Motor neuron (in vitro differentiated cells): ENCODE measurements around the gene CCL20. TPM values are rescaled to one million over a fixed set of nuclear protein-coding genes. Genes with fewer than 3 reads are reported as not detected.
"Not testable (repeated sequence)": the region's sequence is repeated elsewhere in the genome, so short reads cannot be mapped to it uniquely, and the experiment has no call there.

ENCODE experiments used
- ATAC-seq, 8 experiments: fragments of 200-7000 bp; cut with Tn5 transposase; replicated peaks in 6 of 8; 2 replicates each; pipeline ENCODE4 v1.8.0; 2021; ENCODE audit warnings: mild to moderate bottlenecking in 8 of 8, moderate library complexity in 8 of 8
- H3K27ac ChIP-seq, 2 donors: fragments of 250-450 bp; sonication (Bioruptor Pico); 2 replicates each; pipeline ENCODE4 v1.9.0; 2021; ENCODE audit warnings: antibody characterized with exemption in 2 of 2, mild to moderate bottlenecking in 2 of 2, moderate library complexity in 1 of 2
- H3K4me1 ChIP-seq, 2 donors: fragments of 250-450 bp; sonication (Bioruptor Pico); replicated peaks in 1 of 2; 2 replicates each; pipeline ENCODE4 v1.6.1; 2021; ENCODE audit warnings: antibody characterized with exemption in 2 of 2, mild to moderate bottlenecking in 2 of 2, moderate library complexity in 1 of 2
- H3K4me3 ChIP-seq, 5 donors: fragments of 250-450 bp; sonication (Bioruptor Pico); 2 replicates each; pipeline ENCODE4 v1.9.0; 2021; ENCODE audit warnings: antibody characterized with exemption in 5 of 5, mild to moderate bottlenecking in 5 of 5, moderate library complexity in 4 of 5
- WGBS, 10 experiments: fragments of 450-650 bp; shearing (Covaris generic); methylation state at CpG; one replicate each; pipeline ENCODE4 v1.0.0; 2022; 5-methylcytosine and 5-hydroxymethylcytosine counted together
- in situ Hi-C, 9 experiments: fragments of 400-800 bp; cut with MboI; loops; one replicate each; pipeline ENCODE4 v1.15.0; 2021; ENCODE audit warnings: low sequenced_read_pairs in 9 of 9, low pct_unique_long_range_greater_than_20kb in 2 of 9; ENCODE audit not compliant: unreplicated experiment in 9 of 9
- total RNA-seq, 8 experiments: library from RNA; unstranded; fragments of 300-600 nt; gene quantifications; 2 replicates each; pipeline versions ENCODE4 v1.2.3 to v1.2.4, GENCODE V29; 2022

Gene CCL20
- total RNA-seq, 8 experiments from 2014 or later: 0.16 to 0.38 TPM; not detected in 6

DNA sequence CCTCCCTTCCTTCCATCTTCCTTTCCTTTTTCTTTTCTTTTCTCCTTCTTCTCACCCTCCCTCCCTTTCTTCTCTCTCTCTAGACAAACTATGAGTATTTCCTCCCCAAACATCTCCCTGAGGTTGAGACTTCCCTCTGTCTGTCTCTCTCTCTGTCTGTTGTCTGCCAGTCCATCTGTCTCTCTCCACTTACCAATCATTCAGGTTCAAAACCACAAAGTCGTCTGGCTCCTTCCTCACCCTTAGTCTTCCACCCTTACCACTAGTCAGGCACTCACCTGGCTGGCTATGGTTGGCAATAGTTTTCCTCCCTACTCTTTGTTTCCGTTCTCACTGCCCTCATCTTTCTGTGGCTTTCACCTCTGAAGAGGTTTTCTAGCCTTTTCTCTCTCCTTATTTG is 12.9 kb downstream of the CCL20 start:
- Histone ChIP-seq H3K27ac (no peak overlapping the region), H3K4me1 (no peaks in the 10 kb centered on the region), H3K4me3 (no peak overlapping the region)
- WGBS, 10 experiments: 0 to 42% (median 33%) methylated on average over 1 to 2 of the region's 2 CpGs; no CpG with 5 or more reads in 4 of the 10 experiments
- ATAC-seq: no peak
- in situ Hi-C loops: no loop called here

DNA sequence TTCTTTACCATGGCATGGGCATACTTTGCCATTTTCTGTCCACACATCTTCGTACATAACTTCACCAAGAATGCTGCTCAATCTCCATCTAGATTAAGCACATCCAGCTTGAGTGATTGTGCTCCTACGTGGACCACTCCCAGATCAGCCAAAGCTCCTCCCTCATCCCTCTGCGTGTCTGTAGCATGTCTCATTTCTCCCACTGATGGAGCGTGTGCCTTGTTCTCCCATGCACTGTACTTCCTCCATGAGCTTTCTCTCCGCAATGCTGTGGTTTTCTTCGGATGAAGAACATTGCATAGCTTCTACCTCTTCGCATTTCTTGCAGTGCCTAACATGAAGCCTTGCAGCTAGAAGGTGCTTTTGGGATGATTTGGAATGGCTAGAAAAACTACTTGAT is 13.5 kb downstream of the CCL20 start:
- 60 to 100% (median 94%) methylated on average over 1 to 6 of the region's 7 CpGs; no CpG with 5 or more reads in 2 of the 10 experiments for WGBS, 10 experiments
- H3K4me3 ChIP-seq: no peak overlapping the region
- H3K27ac ChIP-seq: no peak overlapping the region
- H3K4me1 ChIP-seq: no peaks in the 10 kb centered on the region
- no peak for ATAC-seq
- in situ Hi-C loops: no loop called here

DNA sequence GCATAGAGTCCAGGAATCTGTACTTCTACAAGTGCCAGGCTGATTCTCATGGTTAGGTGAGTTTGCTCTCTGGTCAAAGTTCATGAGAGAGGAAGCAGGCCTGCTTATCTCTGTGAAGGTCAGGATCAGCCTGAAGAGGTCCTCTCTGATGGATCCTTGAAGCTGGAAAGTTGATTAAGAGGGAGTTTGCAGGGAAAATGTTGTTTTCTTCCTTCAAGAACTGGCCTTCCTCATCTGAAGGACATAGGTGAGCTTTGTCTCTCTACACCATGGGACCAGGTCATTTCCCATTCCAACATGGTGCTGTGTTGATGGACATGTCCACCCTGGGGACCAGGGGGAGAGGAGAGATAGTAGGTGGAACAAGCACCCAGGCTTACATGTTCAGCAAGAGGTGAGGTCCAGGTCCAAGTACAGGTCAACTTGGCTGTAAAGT is 14.9 kb downstream of the CCL20 start:
- H3K4me1 ChIP-seq: no peaks in the 10 kb centered on the region
- H3K4me3 ChIP-seq: no peak overlapping the region
- in situ Hi-C loops: no loop called here
- no peak for ATAC-seq
- no peak overlapping the region for H3K27ac ChIP-seq

DNA sequence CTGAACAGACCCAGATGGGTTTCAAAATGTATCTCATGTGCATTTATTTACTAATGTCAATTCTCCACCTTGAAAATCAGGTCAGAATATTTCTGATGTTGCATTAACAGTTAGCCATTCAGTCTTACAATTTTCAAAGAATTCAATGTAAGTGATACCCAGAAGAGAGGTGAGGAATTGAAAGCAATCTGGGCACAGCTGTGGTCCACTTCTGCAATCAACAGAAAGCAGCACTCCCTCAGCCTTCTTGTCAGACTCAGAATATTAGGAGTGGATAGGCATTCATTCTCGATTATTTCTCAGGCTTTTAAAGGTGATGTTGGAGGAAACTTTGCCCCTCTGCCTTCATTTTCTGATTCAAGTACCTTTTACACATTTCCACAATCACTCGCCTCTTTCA is 15.7 kb downstream of the CCL20 start:
- in situ Hi-C loops: no loop called here
- H3K4me3 ChIP-seq: no peak overlapping the region
- H3K4me1 ChIP-seq: no peaks in the 10 kb centered on the region
- 47 to 86% (median 67%) methylated on average over 1 to 2 of the region's 2 CpGs; no CpG with 5 or more reads in 1 of the 10 experiments for WGBS, 10 experiments
- no peak for ATAC-seq
- no peak overlapping the region for H3K27ac ChIP-seq

DNA sequence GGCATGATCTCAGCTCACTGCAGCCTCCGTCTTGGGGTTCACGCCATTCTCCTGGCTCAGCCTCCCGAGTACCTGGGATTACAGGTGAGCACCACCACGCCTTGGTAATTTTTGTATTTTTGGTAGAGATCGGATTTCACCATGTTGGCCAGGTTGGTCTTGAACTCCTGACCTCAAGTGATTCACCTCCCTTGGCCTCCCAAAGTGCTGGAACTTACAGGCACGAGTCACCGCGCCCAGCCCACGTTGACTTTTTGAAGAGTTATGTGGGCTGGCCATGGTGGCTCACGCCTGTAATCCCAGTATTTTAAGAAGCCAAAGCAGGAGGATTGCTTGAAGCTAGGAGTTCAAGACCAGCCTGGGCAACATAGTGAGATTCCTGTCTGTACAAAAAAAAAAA is 20.8 kb downstream of the CCL20 start:
- H3K4me1 ChIP-seq: no peaks in the 10 kb centered on the region
- in situ Hi-C loops: no loop called here
- WGBS, 10 experiments: 50 to 95% (median 85%) methylated on average over 1 to 9 of the region's 10 CpGs; no CpG with 5 or more reads in 1 of the 10 experiments
- no peak overlapping the region for H3K4me3 ChIP-seq
- H3K27ac ChIP-seq: no peak overlapping the region
- no peak for ATAC-seq

DNA sequence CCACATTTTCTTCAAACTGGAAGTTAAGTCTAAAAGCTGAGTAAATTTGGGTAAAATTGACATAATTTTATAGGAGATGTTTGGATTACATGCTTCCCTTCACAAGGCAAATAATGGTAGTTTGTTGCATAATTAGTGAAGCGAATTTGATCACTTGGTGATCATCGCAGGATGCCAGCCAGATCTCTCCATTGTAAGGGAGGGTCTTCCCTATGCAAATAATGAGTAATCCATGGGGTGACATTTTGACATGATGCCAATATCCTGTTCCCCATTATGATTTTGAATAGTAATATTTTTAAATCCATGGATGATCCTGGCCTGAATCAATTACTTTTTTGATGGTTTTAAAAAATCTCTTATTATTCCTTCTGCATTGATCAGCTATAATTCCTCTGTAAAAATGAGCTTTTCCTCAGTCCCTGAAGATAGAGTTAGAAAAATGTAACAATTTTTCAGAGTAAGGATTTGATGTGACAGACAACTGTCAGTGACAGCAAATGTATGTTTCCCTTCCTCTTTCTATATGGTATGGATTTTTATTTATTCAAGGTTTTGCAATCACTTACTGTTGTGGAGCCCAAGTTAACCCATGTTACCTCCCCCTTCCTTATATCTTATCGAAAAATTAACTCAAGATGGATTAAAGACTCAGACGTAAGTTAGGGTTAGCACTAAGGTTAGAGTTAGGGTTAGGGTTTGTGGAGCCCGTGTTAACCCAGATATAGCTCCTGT is 21.4 kb downstream of the CCL20 start:
- ATAC-seq: no peak
- H3K4me3 ChIP-seq: no peak overlapping the region
- 63 to 100% (median 85%) methylated on average over 2 to 5 of the region's 5 CpGs for WGBS, 10 experiments
- H3K4me1 ChIP-seq: no peaks in the 10 kb centered on the region
- no peak overlapping the region for H3K27ac ChIP-seq
- in situ Hi-C loops: no loop called here

DNA sequence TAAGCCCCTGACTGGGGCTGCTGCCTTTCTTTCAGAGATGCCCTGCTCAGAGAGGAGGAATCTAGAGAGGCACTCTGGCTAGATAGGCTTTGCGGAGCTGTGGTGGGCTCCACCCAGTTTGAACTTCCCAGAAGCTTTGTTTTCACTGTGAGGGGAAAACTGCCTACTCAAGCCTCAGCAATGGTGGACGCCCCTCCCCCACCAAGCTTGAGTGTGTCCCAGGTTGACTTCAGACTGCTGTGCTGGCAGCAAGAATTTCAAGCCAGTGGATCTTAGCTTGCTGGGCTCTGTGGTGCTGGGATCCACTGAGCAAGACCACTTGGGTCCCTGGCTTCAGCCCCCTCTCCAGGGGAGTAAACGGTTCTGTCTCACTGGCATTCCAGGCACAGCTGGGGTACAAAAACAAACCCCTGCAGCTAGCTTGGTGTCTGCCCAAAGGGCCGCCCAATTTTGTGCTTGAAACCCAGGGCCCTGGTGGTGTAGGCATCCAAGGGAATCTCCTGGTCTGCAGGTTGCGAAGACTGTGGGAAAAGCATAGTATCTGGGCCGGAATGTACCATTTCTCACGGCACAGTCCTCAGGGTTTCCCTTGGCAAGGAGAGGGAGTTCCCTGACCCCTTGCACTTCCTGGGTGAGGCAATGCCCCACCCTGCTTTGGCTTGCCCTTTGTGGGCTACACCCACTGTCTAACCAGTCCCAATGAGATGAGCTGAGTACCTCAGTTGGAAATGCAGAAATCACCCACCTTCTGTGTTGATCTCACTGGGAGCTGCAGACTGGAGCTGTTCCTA is 25.9 kb downstream of the CCL20 start:
- H3K4me3 ChIP-seq, in situ Hi-C loops, H3K4me1 ChIP-seq, H3K27ac ChIP-seq: not testable (repeated sequence)
- 40 to 100% (median 79%) methylated on average over 1 to 5 of the region's 7 CpGs; no CpG with 5 or more reads in 3 of the 10 experiments for WGBS, 10 experiments
- ATAC-seq: peak in 2 of 8 experiments; percentile 43 to 50

DNA sequence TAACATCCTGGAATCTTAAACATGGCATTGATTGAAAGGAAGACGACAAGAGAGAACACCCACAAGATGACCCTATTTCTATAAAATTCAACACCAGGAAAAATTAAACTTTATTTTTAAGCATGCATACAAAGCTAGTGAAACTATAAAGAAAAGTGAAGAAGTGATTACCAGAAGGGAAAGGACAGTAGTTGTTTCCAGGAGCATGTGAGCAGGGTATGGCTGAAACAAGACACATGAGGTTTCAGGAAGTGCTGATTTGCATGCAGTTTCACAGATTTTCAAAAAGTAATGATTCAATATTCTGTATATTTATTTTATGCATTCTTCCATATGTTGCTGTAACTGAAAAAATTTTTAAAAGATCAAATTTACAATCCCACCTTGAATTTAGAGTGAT is 33.2 kb downstream of the CCL20 start:
- WGBS, 10 experiments: 38 to 100% (median 100%) methylated on average over 1 of the region's 1 CpG; no CpG with 5 or more reads in 1 of the 10 experiments
- Histone ChIP-seq H3K4me1 (peaks cover 0 to 9% of the 10 kb centered on the region in 2 donors), H3K27ac (no peak overlapping the region), H3K4me3 (no peak overlapping the region)
- in situ Hi-C loops: no loop called here
- no peak for ATAC-seq

DNA sequence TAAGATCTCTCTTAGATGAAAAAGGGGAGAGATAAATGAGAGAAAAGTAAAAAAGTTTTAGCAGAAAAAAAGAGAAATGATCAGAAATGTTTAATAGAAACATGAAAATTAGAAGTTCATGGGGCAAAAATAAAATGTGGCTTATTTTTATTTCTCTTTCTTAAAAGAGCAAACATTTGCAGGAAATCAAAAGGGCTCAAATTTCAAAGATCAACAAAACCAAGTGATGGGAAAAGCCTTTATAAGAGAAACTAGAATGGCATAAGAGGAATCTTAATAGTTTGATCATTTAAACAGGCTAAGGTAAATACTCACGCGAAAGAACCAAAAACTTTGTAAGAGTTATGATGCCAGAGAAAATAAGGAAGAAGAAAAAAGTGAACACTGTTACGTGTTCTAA is 34.5 kb downstream of the CCL20 start:
- Histone ChIP-seq H3K4me3 (no peak overlapping the region), H3K4me1 (peaks cover 0 to 9% of the 10 kb centered on the region in 2 donors), H3K27ac (no peak overlapping the region)
- no peak for ATAC-seq
- 20 to 71% (median 55%) methylated on average over 3 of the region's 3 CpGs for WGBS, 10 experiments
- in situ Hi-C loops: no loop called here

DNA sequence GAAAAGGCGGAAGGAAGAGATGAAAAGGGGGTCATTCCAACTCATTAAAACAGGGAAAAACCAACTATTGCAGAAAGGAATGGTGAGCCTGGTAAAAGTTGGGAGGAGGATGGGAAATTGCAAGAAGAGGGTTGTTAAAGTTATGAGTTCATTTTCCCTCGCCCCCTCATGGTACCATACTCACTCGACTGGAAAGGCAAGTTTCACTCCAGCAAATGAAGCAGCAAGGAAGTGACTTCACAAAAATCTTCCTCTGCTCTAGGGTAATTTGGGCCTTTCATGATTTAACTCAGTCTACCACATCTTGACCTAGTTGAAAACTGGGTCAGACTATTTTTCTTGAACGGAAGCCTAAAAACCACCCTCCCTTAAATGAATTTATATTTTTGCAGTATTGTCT is 34.9 kb downstream of the CCL20 start:
- 73 to 100% (median 88%) methylated on average over 2 to 4 of the region's 4 CpGs for WGBS, 10 experiments
- H3K4me1 ChIP-seq: peaks cover 0 to 9% of the 10 kb centered on the region in 2 donors
- in situ Hi-C loops: no loop called here
- no peak overlapping the region for H3K4me3 ChIP-seq
- no peak overlapping the region for H3K27ac ChIP-seq
- ATAC-seq: no peak

DNA sequence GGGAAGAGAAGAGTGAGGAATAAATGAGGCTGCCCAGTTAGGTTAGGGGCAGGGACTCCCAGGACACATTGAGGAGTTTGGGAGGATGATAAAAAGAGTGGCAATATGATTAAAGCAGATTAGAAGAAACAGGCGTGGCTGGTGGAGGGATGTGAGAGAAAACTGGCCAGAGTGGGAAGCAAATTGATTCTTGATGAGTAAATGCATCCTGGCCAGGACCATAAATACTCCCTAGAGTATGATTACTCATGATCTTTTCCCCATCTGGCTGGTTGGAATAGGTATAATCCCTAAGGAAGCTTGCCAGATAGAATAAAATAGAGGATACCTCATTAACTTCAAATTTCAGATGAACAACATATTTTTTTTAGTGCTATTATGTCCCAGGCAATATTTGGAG is 36.3 kb downstream of the CCL20 start:
- peak in 3 of 8 experiments; percentile 20 to 46 (median 34) for ATAC-seq
- peaks cover 0 to 9% of the 10 kb centered on the region in 2 donors for H3K4me1 ChIP-seq
- WGBS, 10 experiments: 0 to 70% (median 40%) methylated on average over 1 of the region's 1 CpG; no CpG with 5 or more reads in 4 of the 10 experiments
- in situ Hi-C loops: loop anchor here in 1 of 9 experiments (25.0 kb wide), 2 partner anchors 188 to 438 kb away; partner anchors contain the start of gene SCYGR5
- no peak overlapping the region for H3K27ac ChIP-seq
- no peak overlapping the region for H3K4me3 ChIP-seq

DNA sequence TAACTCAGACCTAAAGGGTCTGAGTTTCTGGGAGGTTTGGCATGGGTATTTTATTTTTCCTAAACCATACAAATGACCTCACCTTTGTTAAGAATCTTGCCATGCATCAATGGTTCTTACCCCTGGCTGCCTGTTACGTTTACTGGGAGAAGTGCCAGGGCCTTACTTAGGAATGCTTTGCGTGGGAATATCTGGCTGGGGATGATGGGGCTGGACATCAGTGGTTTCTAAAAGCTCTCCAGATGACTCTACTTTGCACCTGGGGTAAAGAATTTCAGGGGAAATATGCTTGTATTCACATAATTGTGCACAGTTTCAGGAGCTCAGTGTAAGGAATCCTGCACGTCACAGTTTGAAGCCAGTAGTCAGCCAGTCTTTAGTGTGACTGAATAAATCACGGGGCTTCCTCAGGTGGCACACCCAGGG is 39.6 kb downstream of the CCL20 start:
- ATAC-seq: no peak
- in situ Hi-C loops: loop anchor here in 1 of 9 experiments (25.0 kb wide), 2 partner anchors 191 to 441 kb away; partner anchors contain the start of gene SCYGR5
- 20 to 90% (median 80%) methylated on average over 1 to 4 of the region's 4 CpGs; no CpG with 5 or more reads in 1 of the 10 experiments for WGBS, 10 experiments
- peaks cover 0 to 9% of the 10 kb centered on the region in 2 donors for H3K4me1 ChIP-seq
- H3K27ac ChIP-seq: no peak overlapping the region
- H3K4me3 ChIP-seq: no peak overlapping the region

DNA sequence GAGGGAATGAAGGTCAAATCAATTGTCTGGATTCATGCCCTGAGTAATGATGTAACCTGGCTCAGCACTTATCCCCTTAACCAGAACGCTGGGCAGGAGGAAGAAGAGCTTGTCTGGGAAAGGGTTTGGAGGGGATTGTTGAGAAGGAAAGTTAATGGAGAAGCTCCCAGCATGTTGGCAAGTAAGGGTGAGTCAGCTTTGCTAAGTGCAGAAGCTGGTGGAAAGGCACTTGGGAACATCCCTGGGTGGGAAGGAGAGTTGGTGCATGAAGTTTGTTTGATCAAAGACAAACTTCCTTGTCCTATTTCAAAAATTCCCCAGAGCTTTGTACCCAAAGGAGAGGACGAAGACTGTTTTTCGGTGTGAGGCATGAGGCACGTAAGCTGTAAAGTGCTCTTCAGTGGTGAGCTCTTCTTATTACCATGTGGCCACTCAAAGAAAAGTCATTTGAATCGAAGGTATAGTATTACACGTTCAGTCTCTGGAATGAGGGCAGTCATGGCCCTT is 40.2 kb downstream of the CCL20 start:
- Histone ChIP-seq H3K4me3 (no peak overlapping the region), H3K27ac (no peak overlapping the region), H3K4me1 (peaks cover 0 to 9% of the 10 kb centered on the region in 2 donors)
- no peak for ATAC-seq
- in situ Hi-C loops: loop anchor here in 1 of 9 experiments (25.0 kb wide), 2 partner anchors 192 to 442 kb away; partner anchors contain the start of gene SCYGR5
- WGBS, 10 experiments: 36 to 92% (median 74%) methylated on average over 1 to 6 of the region's 6 CpGs; no CpG with 5 or more reads in 1 of the 10 experiments
